Measurements from ENCODE around the gene SAE1.

- no peak for TF ChIP-seq POLR2A (IDR thresholded peaks at IDR 0.05)
- no peak for TF ChIP-seq CTCF (IDR thresholded peaks at IDR 0.05)
Observed at GRCh38 chr19:47082493-47082892, 48.1 kb upstream of the SAE1 start.
